ENCODE data around the gene PLCL2.

PLCL2 gene

GRCh38 chr3:16897254-16897926 lies 12.6 kb downstream of the PLCL2 start:
- Histone ChIP-seq H3K9ac (no peak overlapping the region), H3K4me1 (ENCODE audit: low read depth, poor library complexity, severe bottlenecking) (peaks cover 51% of the 10 kb centered on the region), H3K27me3 (ENCODE audit: insufficient read depth, low read depth) (no peaks in the 10 kb centered on the region), H3K27ac (no peak overlapping the region), H4K20me1 (ENCODE audit: insufficient read depth) (no peaks in the 10 kb centered on the region), H2AFZ (ENCODE audit: low read depth) (no peak overlapping the region), H3K4me2 (no peak overlapping the region), H3K79me2 (ENCODE audit: insufficient read depth, low read depth) (peaks cover 97% of the 10 kb centered on the region), H3K4me3 (IDR thresholded peaks at IDR 0.05; ENCODE audit: insufficient read depth, low read depth, low read length) (no peak overlapping the region), H3K36me3 (ENCODE audit: insufficient read depth) (no peaks in the 10 kb centered on the region)
- TF ChIP-seq CTCF (conservative IDR thresholded peaks at IDR 0.05; ENCODE audit: low read depth, low read length), result no peak

GRCh38 chr3:16898595-16899395 lies 14.0 kb downstream of the PLCL2 start:
- H3K9ac ChIP-seq, result no peak overlapping the region
- no peak overlapping the region for H3K27ac ChIP-seq
- no peak for TF ChIP-seq CTCF (conservative IDR thresholded peaks at IDR 0.05; ENCODE audit: low read depth, low read length)
- no peak overlapping the region for H3K4me2 ChIP-seq
- H3K4me1 ChIP-seq (ENCODE audit: low read depth, poor library complexity, severe bottlenecking), result peaks cover 49% of the 10 kb centered on the region
- no peak overlapping the region for H3K4me3 ChIP-seq (IDR thresholded peaks at IDR 0.05; ENCODE audit: insufficient read depth, low read depth, low read length)
- H3K79me2 ChIP-seq (ENCODE audit: insufficient read depth, low read depth), result peaks cover 95% of the 10 kb centered on the region
- no peak overlapping the region for H2AFZ ChIP-seq (ENCODE audit: low read depth)
- H4K20me1 ChIP-seq (ENCODE audit: insufficient read depth), result no peaks in the 10 kb centered on the region
- no peaks in the 10 kb centered on the region for H3K36me3 ChIP-seq (ENCODE audit: insufficient read depth)
- no peaks in the 10 kb centered on the region for H3K27me3 ChIP-seq (ENCODE audit: insufficient read depth, low read depth)

- no peak for TF ChIP-seq CTCF (conservative IDR thresholded peaks at IDR 0.05; ENCODE audit: low read depth, low read length)
- Histone ChIP-seq H3K79me2 (ENCODE audit: insufficient read depth, low read depth) (peaks cover 95% of the 10 kb centered on the region), H3K4me2 (peak overlapping the region; percentile 43; the same call in 1 of the 2 replicates)
Observed at GRCh38 chr3:16899919-16900318, 15.2 kb downstream of the PLCL2 start.

GRCh38 chr3:16900779-16901440 lies 16.2 kb downstream of the PLCL2 start:
- TF ChIP-seq CTCF (conservative IDR thresholded peaks at IDR 0.05; ENCODE audit: low read depth, low read length), result no peak
- peaks cover 62% of the 10 kb centered on the region for H3K4me1 ChIP-seq (ENCODE audit: low read depth, poor library complexity, severe bottlenecking)
- H2AFZ ChIP-seq (ENCODE audit: low read depth), result no peak overlapping the region
- peak overlapping the region; percentile 43; the same call in 1 of the 2 replicates for H3K4me2 ChIP-seq
- H3K9ac ChIP-seq, result no peak overlapping the region
- no peaks in the 10 kb centered on the region for H3K36me3 ChIP-seq (ENCODE audit: insufficient read depth)
- H4K20me1 ChIP-seq (ENCODE audit: insufficient read depth), result no peaks in the 10 kb centered on the region
- H3K27me3 ChIP-seq (ENCODE audit: insufficient read depth, low read depth), result no peaks in the 10 kb centered on the region
- H3K79me2 ChIP-seq (ENCODE audit: insufficient read depth, low read depth), result peaks cover 95% of the 10 kb centered on the region
- no peak overlapping the region for H3K4me3 ChIP-seq (IDR thresholded peaks at IDR 0.05; ENCODE audit: insufficient read depth, low read depth, low read length)
- H3K27ac ChIP-seq, result no peak overlapping the region; the same call in 1 of the 2 replicates

More at GRCh38 chr3:16899919-16900318, 15.2 kb downstream of the PLCL2 start:
- Histone ChIP-seq H4K20me1 (ENCODE audit: insufficient read depth) (no peaks in the 10 kb centered on the region), H3K9ac (no peak overlapping the region), H3K27ac (no peak overlapping the region), H3K36me3 (ENCODE audit: insufficient read depth) (no peaks in the 10 kb centered on the region), H2AFZ (ENCODE audit: low read depth) (no peak overlapping the region), H3K27me3 (ENCODE audit: insufficient read depth, low read depth) (no peaks in the 10 kb centered on the region), H3K4me1 (ENCODE audit: low read depth, poor library complexity, severe bottlenecking) (peaks cover 52% of the 10 kb centered on the region), H3K4me3 (IDR thresholded peaks at IDR 0.05; ENCODE audit: insufficient read depth, low read depth, low read length) (no peak overlapping the region)
